ENCODE data around the gene TMEM169.

The TMEM169 gene

GRCh38 chr2:216147172-216148131 is 65.7 kb downstream of the TMEM169 start:
- Histone ChIP-seq H3K27ac (no peak overlapping the region), H3K4me3 (no peak overlapping the region)
- no peak for DNase-seq (ENCODE audit: low spot score)
- TF ChIP-seq, protein P1, sequence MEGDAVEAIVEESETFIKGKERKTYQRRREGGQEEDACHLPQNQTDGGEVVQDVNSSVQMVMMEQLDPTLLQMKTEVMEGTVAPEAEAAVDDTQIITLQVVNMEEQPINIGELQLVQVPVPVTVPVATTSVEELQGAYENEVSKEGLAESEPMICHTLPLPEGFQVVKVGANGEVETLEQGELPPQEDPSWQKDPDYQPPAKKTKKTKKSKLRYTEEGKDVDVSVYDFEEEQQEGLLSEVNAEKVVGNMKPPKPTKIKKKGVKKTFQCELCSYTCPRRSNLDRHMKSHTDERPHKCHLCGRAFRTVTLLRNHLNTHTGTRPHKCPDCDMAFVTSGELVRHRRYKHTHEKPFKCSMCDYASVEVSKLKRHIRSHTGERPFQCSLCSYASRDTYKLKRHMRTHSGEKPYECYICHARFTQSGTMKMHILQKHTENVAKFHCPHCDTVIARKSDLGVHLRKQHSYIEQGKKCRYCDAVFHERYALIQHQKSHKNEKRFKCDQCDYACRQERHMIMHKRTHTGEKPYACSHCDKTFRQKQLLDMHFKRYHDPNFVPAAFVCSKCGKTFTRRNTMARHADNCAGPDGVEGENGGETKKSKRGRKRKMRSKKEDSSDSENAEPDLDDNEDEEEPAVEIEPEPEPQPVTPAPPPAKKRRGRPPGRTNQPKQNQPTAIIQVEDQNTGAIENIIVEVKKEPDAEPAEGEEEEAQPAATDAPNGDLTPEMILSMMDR (IDR thresholded peaks at IDR 0.05) = no peak

DNA sequence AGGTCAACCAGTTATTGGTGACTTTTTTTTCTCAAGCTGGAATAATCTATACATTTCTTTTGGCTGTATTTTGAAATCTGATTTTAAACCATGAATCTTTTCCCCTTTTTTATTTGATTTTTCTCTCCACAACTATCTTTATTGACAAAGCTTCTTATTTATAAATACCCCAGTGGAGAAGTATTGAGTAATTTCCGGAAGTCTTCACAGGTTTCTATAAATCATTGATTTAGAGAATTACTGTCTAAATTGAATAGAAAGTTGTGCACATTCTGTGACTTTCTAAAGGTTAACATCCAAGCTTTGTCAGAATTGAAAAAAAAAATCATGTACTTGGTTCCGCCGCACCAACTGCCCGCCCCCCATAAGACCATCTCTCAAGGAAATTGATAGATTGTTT is 67.3 kb downstream of the TMEM169 start:
- TF ChIP-seq, protein P1 (IDR thresholded peaks at IDR 0.05) = no peak
- Histone ChIP-seq H3K4me3 (no peak overlapping the region), H3K27ac (no peak overlapping the region)
- DNase-seq (ENCODE audit: low spot score) = no peak

- TF ChIP-seq, protein P1 (IDR thresholded peaks at IDR 0.05) = no peak
- no peak overlapping the region for H3K4me3 ChIP-seq
- no peak overlapping the region for H3K27ac ChIP-seq
- no peak for DNase-seq (ENCODE audit: low spot score)
Measured at GRCh38 chr2:216149741-216150140, 68.0 kb downstream of the TMEM169 start.

- TF ChIP-seq, protein P1 (IDR thresholded peaks at IDR 0.05) = no peak
- no peak for DNase-seq (ENCODE audit: low spot score)
- Histone ChIP-seq H3K4me3 (no peak overlapping the region), H3K27ac (no peak overlapping the region)
Measured at GRCh38 chr2:216151313-216152025, 69.8 kb downstream of the TMEM169 start.
